Prostate gland (tissue), 2 donors: Measurements from ENCODE around the gene PIGA. TPM values are rescaled to one million over a fixed set of nuclear protein-coding genes. Genes with fewer than 3 reads are reported as not detected.

Experiments used
- DNase-seq: peaks from one replicate; pipeline ENCODE4 v3.0.0-alpha.2; 2019; ENCODE audit warnings: low spot score
- H3K27ac ChIP-seq, 2 donors: fragments of 200-600 bp; sonication (generic); 2 replicates each; pipeline ENCODE4 v1.5.1; 2017 to 2019
- H3K27me3 ChIP-seq: fragments of 200-600 bp; sonication (generic); replicated peaks from 2 replicates; pipeline ENCODE4 v1.5.1; 2019; ENCODE audit not compliant: insufficient read depth
- H3K36me3 ChIP-seq, 2 donors: fragments of 200-600 bp; sonication (generic); 1 replicate in 1 of 2; 2 replicates in 1 of 2; pipeline versions ENCODE4 v1.5.1 to v1.8.1; 2017 to 2019
- H3K4me1 ChIP-seq: fragments of 200-600 bp; sonication (generic); replicated peaks from 2 replicates; pipeline ENCODE4 v1.5.1; 2019
- H3K4me3 ChIP-seq, 2 donors: fragments of 200-600 bp; sonication (generic); 2 replicates each; pipeline ENCODE4 v1.5.1; 2017 to 2019
- H3K9me3 ChIP-seq: fragments of 200-600 bp; sonication (generic); 2 replicates; pipeline ENCODE4 v1.5.1; 2017
- POLR2A ChIP-seq: fragments of 450-650 bp; IDR thresholded peaks from one replicate; pipeline ENCODE4 v1.6.1; 2016; ENCODE audit warnings: antibody characterized with exemption, mild to moderate bottlenecking
- POLR2AphosphoS5 ChIP-seq: sonication (generic); formaldehyde crosslinking; IDR thresholded peaks from one replicate; pipeline ENCODE4 v1.6.1; 2017; ENCODE audit warnings: antibody characterized with exemption
- WGBS: methylation state at CpG from one replicate; pipeline ENCODE4 v1.1.5; 2018; 5-methylcytosine and 5-hydroxymethylcytosine counted together
- intact Hi-C: fragments of 100-400 bp; cut with DNase I; formaldehyde crosslinking; loops from one replicate; pipeline ENCODE4 v1.14.2; 2022
- total RNA-seq, 2 donors: library from RNA; depleted of rRNA; stranded (reverse); fragments of >200 nt; gene quantifications; one replicate each; pipeline ENCODE4 v1.1.0, GENCODE V29; 2016
- TF ChIP-seq, protein P1 (sequence below), 4 experiments: fragments of 200-600 bp in 2 of 4; fragments of 450-650 bp in 2 of 4; sonication (generic) in 2 of 4; IDR thresholded peaks; 1 replicate in 3 of 4; 2 replicates in 1 of 4; pipeline ENCODE4 v1.5.1; 2016 to 2019; ENCODE audit warnings: antibody characterized with exemption in 4 of 4, mild to moderate bottlenecking in 2 of 4, moderate library complexity in 2 of 4

The PIGA gene
- total RNA-seq, 2 donors from 2014 or later, result 6.6 to 7.0 TPM

DNA sequence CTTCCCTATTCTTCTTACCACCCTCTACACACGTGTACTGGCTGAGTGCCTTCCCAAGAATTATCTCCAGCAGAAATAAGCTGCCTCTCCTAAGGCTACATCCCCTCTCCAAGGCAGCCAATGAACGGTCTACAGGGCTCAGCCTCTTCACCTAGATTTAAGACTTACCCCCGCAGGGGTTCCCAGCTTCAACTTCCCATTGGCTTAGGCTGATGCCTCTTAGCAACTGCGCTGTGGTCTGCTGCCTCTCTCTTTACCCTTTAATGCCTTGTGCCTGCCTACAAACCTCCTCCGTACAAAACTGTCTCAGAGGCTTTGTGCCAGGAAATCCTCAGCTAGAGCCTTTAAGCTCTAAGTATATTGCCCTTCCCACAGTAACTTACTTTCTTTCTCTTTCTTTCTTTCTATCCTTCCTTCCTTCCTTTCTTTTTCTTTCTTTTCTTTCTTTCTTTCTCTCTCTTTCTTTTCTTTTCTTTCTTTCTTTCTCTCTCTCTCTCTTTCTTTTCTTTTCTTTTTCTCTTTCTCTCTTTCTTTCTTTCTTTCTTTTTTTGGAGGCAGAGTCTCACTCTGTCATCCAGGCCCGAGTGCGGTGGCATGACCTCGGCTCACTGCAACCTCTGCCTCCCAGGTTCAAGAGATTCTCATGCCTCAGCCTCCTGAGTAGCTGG is 15.1 kb upstream of the PIGA start:
- TF ChIP-seq POLR2A (no peak), POLR2AphosphoS5 (no peak)
- TF ChIP-seq, protein P1, sequence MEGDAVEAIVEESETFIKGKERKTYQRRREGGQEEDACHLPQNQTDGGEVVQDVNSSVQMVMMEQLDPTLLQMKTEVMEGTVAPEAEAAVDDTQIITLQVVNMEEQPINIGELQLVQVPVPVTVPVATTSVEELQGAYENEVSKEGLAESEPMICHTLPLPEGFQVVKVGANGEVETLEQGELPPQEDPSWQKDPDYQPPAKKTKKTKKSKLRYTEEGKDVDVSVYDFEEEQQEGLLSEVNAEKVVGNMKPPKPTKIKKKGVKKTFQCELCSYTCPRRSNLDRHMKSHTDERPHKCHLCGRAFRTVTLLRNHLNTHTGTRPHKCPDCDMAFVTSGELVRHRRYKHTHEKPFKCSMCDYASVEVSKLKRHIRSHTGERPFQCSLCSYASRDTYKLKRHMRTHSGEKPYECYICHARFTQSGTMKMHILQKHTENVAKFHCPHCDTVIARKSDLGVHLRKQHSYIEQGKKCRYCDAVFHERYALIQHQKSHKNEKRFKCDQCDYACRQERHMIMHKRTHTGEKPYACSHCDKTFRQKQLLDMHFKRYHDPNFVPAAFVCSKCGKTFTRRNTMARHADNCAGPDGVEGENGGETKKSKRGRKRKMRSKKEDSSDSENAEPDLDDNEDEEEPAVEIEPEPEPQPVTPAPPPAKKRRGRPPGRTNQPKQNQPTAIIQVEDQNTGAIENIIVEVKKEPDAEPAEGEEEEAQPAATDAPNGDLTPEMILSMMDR (IDR thresholded peaks at IDR 0.05), result no peak
- intact Hi-C loops, result loop anchor here (2.0 kb wide), 1 partner anchor 118 kb away; no protein-coding TSS in a partner anchor
- no peak overlapping the region for H3K4me3 ChIP-seq
- WGBS, result 86% methylated on average over 7 of the region's 8 CpGs
- no peaks in the 10 kb centered on the region for H3K27me3 ChIP-seq
- H3K27ac ChIP-seq, result no peak overlapping the region
- H3K4me1 ChIP-seq, result no peaks in the 10 kb centered on the region
- no peaks in the 10 kb centered on the region for H3K9me3 ChIP-seq
- no peaks in the 10 kb centered on the region for H3K36me3 ChIP-seq
- no peak for DNase-seq

DNA sequence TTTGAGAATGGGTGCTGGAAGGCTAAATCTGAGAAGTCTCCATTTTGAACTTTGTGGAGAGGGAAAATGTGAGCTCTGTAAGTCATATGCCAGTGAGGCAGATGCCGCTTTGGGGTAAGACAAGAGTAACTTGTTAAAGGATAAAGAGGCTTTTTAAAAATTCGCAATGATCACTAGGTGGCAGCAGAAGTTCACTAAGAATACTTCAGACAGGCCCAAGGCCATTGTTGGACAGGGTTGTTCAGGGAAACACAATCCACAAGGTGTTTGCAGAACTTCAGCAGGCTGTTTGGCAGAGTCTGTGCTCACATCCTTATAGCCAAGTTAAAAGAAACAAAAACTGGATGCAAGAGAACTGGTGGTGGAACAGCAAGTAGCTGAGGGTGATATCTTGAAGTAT is 13.7 kb upstream of the PIGA start:
- Histone ChIP-seq H3K27ac (no peak overlapping the region), H3K36me3 (no peaks in the 10 kb centered on the region), H3K4me3 (no peak overlapping the region), H3K4me1 (no peaks in the 10 kb centered on the region), H3K27me3 (no peaks in the 10 kb centered on the region), H3K9me3 (no peaks in the 10 kb centered on the region)
- WGBS, result 18% methylated on average over 2 of the region's 2 CpGs
- peak; percentile 63 for DNase-seq
- TF ChIP-seq POLR2A (no peak), POLR2AphosphoS5 (peak; percentile 34)
- TF ChIP-seq, protein P1 (IDR thresholded peaks at IDR 0.05), result peak in 3 of 4 experiments; percentile 34 to 67 (median 48)
- intact Hi-C loops, result loop anchor here (10.0 kb wide), 1 partner anchor 216 kb away; no protein-coding TSS in a partner anchor

DNA sequence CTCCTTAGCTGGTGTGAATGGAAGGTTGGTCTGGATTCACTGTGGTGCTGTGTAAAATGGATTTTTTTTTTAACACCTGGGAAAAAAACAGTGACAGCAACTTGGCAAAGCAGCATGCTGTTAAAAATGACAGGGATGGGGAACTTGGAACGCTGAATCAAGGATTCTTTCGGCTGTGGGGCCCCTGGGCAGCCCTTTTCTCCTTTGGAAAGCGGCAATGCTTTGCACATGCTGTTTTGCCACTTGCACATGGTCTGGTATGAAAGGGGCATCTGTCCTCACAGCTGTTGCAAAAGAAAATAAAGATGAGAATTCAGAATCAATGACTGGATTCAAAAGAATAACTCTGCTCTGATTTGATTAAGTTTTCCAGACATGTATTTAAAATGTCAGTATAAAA is 10.7 kb upstream of the PIGA start:
- Histone ChIP-seq H3K27me3 (no peaks in the 10 kb centered on the region), H3K4me1 (no peaks in the 10 kb centered on the region), H3K4me3 (no peak overlapping the region), H3K9me3 (no peaks in the 10 kb centered on the region), H3K27ac (no peak overlapping the region), H3K36me3 (no peaks in the 10 kb centered on the region)
- 75% methylated on average over 3 of the region's 3 CpGs for WGBS
- intact Hi-C loops, result loop anchor here (10.0 kb wide), 1 partner anchor 219 kb away; no protein-coding TSS in a partner anchor
- TF ChIP-seq, protein P1 (IDR thresholded peaks at IDR 0.05), result no peak
- TF ChIP-seq POLR2AphosphoS5 (no peak), POLR2A (no peak)
- DNase-seq, result no peak

DNA sequence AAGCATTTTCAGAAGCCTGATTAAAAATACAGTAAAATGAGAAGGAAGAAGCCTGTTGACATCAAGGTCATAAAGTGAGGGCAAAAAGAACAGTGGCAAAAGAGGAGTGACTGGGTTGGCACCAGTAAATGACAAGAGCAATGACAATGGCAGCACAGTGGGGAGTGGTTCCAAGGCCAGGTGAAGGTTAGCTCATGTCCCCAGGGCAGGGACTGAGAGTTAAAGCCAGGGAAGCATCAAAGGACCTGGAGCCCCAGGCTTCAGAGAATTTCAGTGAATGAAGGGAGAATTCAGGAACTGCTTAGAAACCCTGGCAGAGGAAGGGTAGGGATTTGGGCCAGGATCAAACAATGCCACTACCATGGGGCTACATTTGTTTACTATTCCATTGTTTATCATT is 8.8 kb upstream of the PIGA start:
- Histone ChIP-seq H3K4me1 (no peaks in the 10 kb centered on the region), H3K27me3 (no peaks in the 10 kb centered on the region), H3K27ac (no peak overlapping the region), H3K4me3 (no peak overlapping the region), H3K36me3 (no peaks in the 10 kb centered on the region), H3K9me3 (no peaks in the 10 kb centered on the region)
- intact Hi-C loops, result loop anchor here (10.0 kb wide), 1 partner anchor 221 kb away; no protein-coding TSS in a partner anchor
- no peak for DNase-seq
- TF ChIP-seq POLR2A, result no peak
- TF ChIP-seq, protein P1 (IDR thresholded peaks at IDR 0.05), result no peak
- TF ChIP-seq POLR2AphosphoS5, result no peak

DNA sequence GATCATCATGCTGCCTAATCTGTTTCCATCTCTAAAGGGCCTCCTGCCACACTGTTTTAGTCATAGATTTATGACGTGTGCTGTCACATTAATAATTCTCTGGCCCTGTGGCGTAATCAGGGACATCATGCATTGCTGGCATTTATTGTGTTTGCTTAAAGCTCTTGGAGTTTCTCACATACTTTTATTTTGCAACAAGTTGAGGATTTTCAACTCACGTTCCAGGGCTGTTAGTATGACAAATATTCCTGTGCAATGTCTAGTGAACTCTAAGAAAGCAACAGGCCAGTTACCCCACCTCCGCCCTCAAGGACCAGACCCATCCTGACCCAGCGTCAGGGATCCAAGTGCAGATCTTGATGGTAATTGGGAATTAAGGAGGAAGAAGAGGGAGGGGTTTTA is 7.8 kb upstream of the PIGA start:
- H3K4me3 ChIP-seq, result no peak overlapping the region
- intact Hi-C loops, result loop anchor here (10.0 kb wide), 1 partner anchor 222 kb away; no protein-coding TSS in a partner anchor
- H3K27ac ChIP-seq, result no peak overlapping the region
- H3K9me3 ChIP-seq, result no peaks in the 10 kb centered on the region
- 44% methylated on average over 5 of the region's 5 CpGs for WGBS
- H3K36me3 ChIP-seq, result no peaks in the 10 kb centered on the region
- no peaks in the 10 kb centered on the region for H3K27me3 ChIP-seq
- no peaks in the 10 kb centered on the region for H3K4me1 ChIP-seq
- peak; percentile 4 for DNase-seq
- TF ChIP-seq POLR2A (no peak), POLR2AphosphoS5 (peak; percentile 45)
- TF ChIP-seq, protein P1 (IDR thresholded peaks at IDR 0.05), result no peak
